SK-N-SH (cell line): ENCODE data around the gene CCDC121.

ENCODE experiments used
- CTCF ChIP-seq: fragments of 200-600 bp; sonication (generic); IDR thresholded peaks from 2 replicates; pipeline ENCODE4 v1.6.1; 2017; ENCODE audit warnings: antibody characterized with exemption, mild to moderate bottlenecking, moderate library complexity
- ELF1 ChIP-seq: IDR thresholded peaks from 2 replicates; pipeline ENCODE4 v1.4.0; 2012
- FOSL2 ChIP-seq: IDR thresholded peaks from 2 replicates; pipeline ENCODE4 v1.4.0; 2012; ENCODE audit warnings: low read depth, mild to moderate bottlenecking, moderate library complexity, borderline replicate concordance
- GABPA ChIP-seq: IDR thresholded peaks from 2 replicates; pipeline ENCODE4 v1.4.0; 2012; ENCODE audit warnings: low read depth, mild to moderate bottlenecking
- MAX ChIP-seq: IDR thresholded peaks from 2 replicates; pipeline ENCODE4 v1.4.0; 2012; ENCODE audit warnings: low read depth
- RAD21 ChIP-seq: IDR thresholded peaks from 2 replicates; pipeline ENCODE4 v1.6.1; 2012; ENCODE audit warnings: mild to moderate bottlenecking, low read length
- REST ChIP-seq: IDR thresholded peaks from 2 replicates; pipeline ENCODE4 v1.6.1; 2012; ENCODE audit warnings: mild to moderate bottlenecking, low read depth, low read length, moderate library complexity
- RXRA ChIP-seq: IDR thresholded peaks from 2 replicates; pipeline ENCODE4 v1.4.0; 2012; ENCODE audit warnings: low read depth, mild to moderate bottlenecking, borderline replicate concordance
- TCF12 ChIP-seq: IDR thresholded peaks from 2 replicates; pipeline ENCODE4 v1.4.0; 2012
- YY1 ChIP-seq: IDR thresholded peaks from 2 replicates; pipeline ENCODE4 v1.4.0; 2012; ENCODE audit warnings: low read depth, mild to moderate bottlenecking

- no peak for TF ChIP-seq GABPA
- TF ChIP-seq REST = no peak
- TF ChIP-seq TCF12 = no peak
- TF ChIP-seq CTCF = no peak
- TF ChIP-seq YY1 = no peak
- TF ChIP-seq FOSL2 = no peak
- no peak for TF ChIP-seq RAD21
- no peak for TF ChIP-seq RXRA
- no peak for TF ChIP-seq MAX
- TF ChIP-seq ELF1 = no peak
These were observed 24.0 kb upstream of the CCDC121 start for GRCh38 chr2:27652790-27653189.
